ENCODE measurements around the gene RNF222. TPM values are rescaled to one million over a fixed set of nuclear protein-coding genes. Genes with fewer than 3 reads are reported as not detected.
A peak's percentile ranks its signal among the peaks of the same experiment; 100 is the strongest.

RNF222 gene
- total and polyA plus RNA-seq, 8 donors: 0.08 to 0.15 (median 0.13) TPM; not detected in 3

DNA sequence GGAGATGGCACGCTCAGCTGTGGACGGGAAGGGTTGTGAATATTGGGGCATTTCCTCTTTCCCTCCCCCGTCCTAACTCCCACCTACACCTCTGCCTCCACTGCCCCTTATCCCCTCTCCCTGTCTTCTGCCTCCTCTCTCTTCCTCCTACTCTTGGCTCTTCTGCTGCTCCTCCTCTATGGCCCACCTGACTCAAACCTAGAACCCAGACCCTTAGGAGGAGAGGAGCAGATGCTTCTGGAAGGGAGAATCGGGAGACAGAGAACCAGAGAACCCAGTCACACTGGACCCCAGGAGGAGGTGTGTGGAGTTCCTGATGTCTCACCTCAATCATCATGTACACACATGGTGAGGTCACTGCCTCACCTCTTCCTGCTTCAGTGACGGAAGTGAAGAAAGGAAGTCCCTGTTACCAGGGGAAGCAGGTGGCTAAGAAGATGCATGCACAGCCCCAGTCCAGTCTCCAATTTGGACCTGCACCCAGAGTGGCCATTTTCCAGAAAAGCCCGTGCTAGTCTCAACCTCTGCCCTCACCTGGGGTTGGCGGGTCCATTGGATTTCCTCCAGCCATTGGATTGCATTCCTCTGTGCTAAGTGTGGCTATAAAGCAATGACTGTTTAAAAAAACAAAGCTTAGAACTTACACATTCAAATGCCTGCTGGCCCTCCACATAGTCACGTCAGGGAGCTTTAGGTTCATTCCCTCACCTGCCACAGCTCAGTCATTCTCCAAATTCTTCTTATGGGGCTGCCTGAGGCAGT, 4.0 kb downstream of the RNF222 start:
- TF ChIP-seq, protein P1, sequence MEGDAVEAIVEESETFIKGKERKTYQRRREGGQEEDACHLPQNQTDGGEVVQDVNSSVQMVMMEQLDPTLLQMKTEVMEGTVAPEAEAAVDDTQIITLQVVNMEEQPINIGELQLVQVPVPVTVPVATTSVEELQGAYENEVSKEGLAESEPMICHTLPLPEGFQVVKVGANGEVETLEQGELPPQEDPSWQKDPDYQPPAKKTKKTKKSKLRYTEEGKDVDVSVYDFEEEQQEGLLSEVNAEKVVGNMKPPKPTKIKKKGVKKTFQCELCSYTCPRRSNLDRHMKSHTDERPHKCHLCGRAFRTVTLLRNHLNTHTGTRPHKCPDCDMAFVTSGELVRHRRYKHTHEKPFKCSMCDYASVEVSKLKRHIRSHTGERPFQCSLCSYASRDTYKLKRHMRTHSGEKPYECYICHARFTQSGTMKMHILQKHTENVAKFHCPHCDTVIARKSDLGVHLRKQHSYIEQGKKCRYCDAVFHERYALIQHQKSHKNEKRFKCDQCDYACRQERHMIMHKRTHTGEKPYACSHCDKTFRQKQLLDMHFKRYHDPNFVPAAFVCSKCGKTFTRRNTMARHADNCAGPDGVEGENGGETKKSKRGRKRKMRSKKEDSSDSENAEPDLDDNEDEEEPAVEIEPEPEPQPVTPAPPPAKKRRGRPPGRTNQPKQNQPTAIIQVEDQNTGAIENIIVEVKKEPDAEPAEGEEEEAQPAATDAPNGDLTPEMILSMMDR (IDR thresholded peaks at IDR 0.05): no peak
- Histone ChIP-seq H3K9me3 (no peaks in the 10 kb centered on the region), H3K4me1 (peaks cover 0 to 11% of the 10 kb centered on the region in 2 donors), H3K27ac (peak overlapping the region in 1 of 2 donors; percentile 5), H3K36me3 (no peaks in the 10 kb centered on the region), H3K27me3 (peaks cover 0 to 66% of the 10 kb centered on the region in 2 donors), H3K4me3 (no peak overlapping the region)
- DNase-seq (peak in 1 of 4 donors; percentile 15), ATAC-seq (peak; percentile 33)
- intact Hi-C loops (cut with DNase I): no loop called here

DNA sequence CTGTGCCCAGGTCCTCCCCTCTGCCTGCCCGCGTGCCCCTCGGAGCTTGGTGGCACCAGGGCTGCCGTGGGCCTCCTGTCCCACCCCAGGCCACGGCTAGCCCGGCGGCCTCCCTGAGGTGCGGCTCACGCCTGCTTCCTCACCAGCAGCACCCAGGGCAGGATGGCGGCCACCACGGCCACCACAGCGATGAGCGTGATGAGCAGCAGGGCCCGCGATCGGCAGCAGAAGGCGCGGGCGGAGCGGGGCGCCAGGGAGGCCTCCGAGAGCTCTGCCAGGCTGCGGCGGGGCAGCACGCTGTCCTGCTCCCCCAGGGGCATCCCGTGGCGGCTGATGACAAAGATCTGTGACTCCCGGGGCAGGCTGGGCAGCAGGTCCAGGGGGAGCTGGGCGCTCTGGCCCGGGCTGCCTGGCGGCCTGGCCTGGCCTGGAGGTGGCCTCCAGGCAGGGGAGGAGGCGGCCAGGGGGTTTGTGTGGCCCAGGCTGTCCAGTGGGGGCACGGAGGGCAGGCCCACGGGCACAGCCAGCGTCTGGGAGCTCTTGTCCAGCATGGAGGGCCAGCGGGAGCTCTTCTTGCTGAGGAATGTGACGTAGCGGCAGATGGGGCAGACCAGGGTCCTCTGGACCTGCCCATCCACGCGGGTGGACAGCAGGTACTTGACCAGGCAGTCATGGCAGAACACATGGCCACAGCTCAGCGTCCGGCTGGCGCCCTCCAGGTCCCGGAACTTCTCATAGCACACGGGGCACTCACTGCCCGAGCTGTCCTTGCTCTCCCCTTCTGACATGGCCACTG, 4.8 kb downstream of the RNF222 start:
- peaks cover 0 to 11% of the 10 kb centered on the region in 2 donors for H3K4me1 ChIP-seq
- no peaks in the 10 kb centered on the region for H3K36me3 ChIP-seq
- no peak for DNase-seq
- H3K4me3 ChIP-seq: no peak overlapping the region
- intact Hi-C loops (cut with DNase I): no loop called here
- no peak for ATAC-seq
- peaks cover 0 to 58% of the 10 kb centered on the region in 2 donors for H3K27me3 ChIP-seq
- TF ChIP-seq, protein P1 (IDR thresholded peaks at IDR 0.05): no peak
- no peaks in the 10 kb centered on the region for H3K9me3 ChIP-seq
- H3K27ac ChIP-seq: no peak overlapping the region

DNA sequence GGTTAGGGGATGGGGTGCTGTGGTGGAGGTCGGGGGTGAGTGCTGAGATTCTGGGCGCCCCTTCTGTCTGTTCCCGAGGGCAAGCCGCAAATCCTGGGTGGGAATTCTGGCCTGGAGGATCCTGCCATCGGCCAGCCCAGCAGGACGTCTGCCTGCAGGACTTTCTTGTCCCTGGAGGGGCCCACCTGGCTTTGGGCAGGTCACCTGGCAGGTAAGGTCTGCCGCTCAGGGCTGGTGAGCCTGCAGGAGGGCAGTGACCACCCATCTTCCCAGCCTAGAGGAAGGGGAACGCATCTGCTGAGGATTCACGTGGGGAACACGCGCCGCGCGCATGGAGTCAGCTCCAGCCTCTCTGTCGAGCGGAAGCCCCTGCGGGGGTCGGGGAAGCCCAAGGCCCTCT, 5.4 kb downstream of the RNF222 start:
- Histone ChIP-seq H3K27me3 (peaks cover 0 to 52% of the 10 kb centered on the region in 2 donors), H3K4me1 (peaks cover 0 to 11% of the 10 kb centered on the region in 2 donors), H3K36me3 (no peaks in the 10 kb centered on the region), H3K9me3 (no peaks in the 10 kb centered on the region), H3K27ac (no peak overlapping the region), H3K4me3 (no peak overlapping the region)
- ATAC-seq (no peak), DNase-seq (no peak)
- intact Hi-C loops (cut with DNase I): no loop called here
- TF ChIP-seq, protein P1 (IDR thresholded peaks at IDR 0.05): no peak

DNA sequence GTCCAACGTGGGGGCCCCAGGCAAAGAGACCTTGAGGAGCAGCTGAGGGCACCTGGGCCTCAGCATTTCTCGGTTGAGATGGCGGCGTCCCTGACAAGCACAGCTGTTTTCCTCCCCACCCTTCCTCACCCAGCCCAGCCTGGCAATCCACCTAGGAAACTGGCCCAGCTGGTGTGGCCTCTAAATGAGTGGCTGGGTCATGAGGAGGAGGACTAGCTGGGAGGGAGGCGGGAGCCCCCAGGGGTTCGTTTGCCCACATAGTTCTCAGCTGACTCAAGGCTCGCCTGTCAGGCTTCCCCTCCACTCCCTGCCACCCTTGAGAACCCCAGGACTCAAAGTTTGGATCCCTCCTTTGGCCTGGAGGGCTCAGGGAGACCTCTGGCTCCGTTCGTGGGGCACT, 5.9 kb downstream of the RNF222 start:
- no peak overlapping the region for H3K27ac ChIP-seq
- DNase-seq (no peak), ATAC-seq (no peak)
- no peaks in the 10 kb centered on the region for H3K9me3 ChIP-seq
- no peaks in the 10 kb centered on the region for H3K36me3 ChIP-seq
- intact Hi-C loops (cut with DNase I): no loop called here
- peaks cover 0 to 47% of the 10 kb centered on the region in 2 donors for H3K27me3 ChIP-seq
- TF ChIP-seq, protein P1 (IDR thresholded peaks at IDR 0.05): no peak
- H3K4me3 ChIP-seq: no peak overlapping the region
- H3K4me1 ChIP-seq: peaks cover 0 to 11% of the 10 kb centered on the region in 2 donors
